Fibroblast of skin of abdomen (primary cell): Measurements from ENCODE around the gene UNC79.

ENCODE experiments used
- DNase-seq: peaks from one replicate; pipeline ENCODE4 v3.0.0-alpha.2; 2013

The UNC79 gene

DNA sequence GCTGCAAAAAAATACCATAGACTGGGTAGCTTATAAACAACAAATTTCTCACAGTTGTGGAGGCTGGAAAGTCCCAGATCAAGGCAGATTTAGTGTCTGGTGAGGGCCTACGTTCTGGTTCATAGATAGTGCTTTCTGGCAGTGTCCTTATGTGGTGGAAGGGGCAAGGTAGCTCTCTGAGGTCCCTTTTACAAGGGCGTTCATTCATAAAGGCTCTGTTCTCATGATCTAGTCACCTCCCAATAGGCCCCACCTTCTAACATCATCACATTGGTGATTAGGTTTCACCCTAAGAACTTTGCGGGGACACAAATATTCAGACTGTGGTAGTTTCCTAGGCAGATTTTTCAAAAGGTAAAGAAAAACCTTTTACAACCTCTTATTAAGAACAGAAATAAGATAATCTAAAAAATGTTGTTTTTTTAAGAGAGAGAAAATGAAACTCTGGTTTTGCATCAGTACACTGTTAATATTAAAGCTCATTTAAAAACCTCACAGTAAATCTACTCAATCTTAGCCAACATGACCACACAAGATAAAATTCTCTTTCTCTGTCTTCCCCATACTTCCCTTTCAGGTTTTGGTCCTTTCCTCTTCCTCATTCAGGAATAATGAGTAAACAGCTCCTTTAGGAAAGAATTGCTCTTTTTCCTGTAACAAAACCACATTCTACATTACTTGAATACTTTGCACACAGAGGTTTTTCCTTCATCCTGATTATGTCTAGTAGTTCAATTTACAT, 117.5 kb downstream of the UNC79 start:
- DNase-seq: no peak

DNA sequence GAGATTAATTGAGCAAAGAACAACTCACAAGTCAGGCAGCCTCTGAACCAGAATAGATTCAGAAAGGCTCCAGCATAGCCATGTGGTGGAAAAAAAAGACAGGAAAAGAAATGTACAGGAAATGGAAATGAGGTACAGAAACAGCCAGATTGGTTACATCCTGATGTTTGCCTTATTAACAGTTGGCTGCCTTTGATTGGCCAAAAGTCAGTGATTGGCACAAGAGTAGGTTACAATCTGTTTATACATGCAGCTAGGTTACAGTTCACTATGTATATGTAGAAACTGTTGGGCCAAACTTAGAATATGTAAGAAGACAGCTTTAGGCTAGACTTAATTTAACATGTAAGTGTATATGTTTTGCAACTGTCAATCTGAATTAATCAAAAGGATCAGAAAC, 118.9 kb downstream of the UNC79 start:
- no peak for DNase-seq

DNA sequence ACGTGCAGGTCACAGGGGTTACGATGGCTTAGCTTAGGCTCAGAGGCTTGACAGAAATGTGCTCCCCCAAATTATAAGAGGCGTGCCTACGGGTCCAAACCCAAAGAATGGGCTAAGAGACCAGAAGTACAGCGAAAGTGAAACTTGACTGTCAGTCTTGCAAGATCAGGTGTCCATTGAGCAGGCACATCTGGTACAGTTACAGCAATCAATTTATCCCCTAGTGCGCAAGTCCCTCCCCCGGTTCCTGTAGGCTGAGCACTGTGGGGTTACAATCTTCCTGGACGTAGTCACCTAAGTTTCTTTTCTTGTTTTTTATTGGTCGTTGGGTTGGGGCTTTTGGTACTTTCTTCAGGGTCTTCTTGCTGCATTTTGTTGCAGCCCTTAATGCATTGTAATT, 134.2 kb downstream of the UNC79 start:
- no peak for DNase-seq

DNA sequence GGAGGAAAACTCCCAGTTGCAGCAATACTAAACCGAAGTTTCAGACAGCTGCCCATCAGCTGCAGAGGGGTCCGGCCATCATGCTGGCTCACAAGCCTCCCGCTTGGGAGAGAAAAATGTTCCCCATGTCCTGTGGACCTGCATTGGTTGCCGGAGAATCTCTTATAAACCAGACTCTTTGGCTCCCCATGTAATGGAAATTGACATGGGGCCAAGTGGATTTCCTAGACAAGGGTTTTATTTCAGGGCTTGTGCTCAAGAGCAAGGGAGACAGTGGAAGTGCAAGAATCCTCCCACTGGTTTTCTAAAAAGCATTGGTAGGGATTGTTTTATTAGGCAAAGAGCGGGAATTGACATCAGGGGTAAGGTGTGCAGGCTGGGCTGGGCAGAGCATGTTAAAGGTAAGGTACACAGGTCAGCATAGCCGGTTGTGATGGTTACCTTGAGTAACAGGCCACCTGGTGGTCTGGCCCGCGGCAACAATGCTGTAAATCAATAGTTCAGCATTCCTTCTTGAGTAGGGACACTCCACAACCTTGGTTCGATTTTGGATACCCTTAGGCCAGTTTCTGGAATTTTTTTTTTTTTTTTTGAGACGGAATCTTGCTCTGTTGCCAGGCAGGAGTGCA, 135.4 kb downstream of the UNC79 start:
- no peak for DNase-seq

DNA sequence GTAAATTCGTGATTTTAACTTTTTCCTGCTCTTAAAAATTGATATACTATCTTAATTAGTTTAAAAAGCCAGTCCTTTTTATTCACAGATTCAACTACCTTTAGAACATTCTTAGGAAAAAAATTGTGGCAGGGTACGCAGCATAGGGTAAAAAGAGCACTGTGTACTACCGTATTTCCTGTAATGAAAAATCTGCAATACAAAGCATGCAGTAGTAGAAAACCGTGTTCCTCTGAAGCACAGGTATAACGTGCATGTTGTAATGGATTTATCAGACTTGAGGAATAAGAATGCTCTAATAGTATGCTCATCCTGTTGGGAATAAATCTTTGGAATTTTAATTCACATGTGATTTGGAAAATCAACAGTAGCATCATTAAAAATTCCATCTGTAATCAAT, 140.5 kb downstream of the UNC79 start:
- no peak for DNase-seq

DNA sequence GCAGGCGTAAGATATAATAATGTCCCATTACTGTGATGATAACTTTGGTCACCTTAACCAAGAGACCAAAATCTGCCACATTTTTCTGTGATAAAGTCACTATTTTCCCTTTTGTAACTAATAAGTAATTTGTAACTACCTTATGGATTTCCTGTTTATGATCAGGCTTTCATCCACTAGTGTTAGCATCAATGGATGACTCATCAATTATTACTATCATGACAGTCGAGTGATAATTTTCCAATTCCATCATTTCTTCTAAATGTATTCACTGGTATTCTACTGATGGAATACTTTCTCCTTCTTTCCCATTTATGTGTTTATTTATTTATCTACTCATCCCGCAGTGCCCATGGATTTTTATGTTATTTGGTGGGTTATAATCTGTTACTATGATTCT, 148.4 kb downstream of the UNC79 start:
- DNase-seq: no peak

DNA sequence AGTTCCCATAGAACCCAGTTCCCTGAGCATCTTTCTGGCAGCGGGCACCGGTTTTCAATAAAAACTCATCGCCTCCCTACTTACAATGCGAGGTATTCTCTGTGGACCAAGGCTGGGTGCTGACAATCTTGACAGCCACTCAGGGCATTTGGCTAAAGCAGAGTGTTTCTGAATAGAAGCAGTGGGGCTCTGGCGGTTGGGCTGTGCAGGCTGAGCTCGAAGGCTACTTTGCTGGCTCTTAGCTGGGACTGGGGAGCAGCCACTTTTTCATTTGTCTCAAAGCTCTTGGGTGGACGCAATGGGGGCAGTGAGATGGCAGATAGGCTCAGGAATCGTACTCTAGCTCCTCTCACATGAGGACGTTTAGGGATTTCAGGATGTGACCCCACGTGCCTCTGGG, 151.8 kb downstream of the UNC79 start:
- DNase-seq: no peak

DNA sequence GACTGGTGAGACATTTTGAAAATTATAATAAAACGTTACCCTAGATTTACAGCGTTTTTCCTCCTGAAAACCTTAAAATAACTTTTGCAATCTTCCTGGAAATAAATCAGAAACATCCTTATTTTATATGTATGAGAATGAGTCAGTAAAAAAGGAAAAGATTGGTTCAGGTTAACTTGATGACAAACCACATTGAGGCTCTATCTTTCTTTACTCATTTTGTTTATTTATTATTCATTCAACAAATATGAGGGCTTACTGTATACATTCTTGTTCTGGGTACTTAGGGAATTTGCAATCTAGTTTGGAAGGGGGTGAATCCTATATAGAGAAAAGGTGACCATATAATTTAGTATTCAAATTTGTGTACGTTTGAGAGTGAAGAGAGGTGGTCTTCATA, 156.6 kb downstream of the UNC79 start:
- DNase-seq: no peak

DNA sequence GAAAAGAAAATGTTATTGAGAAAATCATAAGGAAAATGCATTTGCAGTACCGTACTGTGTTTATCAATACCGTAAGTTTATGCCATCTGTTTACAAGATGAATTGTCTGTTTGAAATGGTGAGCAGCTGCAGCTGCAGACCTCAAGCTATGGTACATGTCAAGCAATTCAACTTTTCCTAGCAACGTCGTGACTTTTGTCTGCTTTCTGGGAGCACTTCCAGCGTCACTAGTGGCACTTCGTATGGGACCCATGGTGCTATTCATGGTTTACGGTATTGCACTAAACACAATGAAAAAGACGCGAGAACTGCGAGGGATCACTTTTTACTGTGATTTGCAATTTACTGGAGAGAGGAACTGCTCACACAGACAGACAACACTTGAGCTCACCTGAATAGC, 160.8 kb downstream of the UNC79 start:
- DNase-seq: no peak

DNA sequence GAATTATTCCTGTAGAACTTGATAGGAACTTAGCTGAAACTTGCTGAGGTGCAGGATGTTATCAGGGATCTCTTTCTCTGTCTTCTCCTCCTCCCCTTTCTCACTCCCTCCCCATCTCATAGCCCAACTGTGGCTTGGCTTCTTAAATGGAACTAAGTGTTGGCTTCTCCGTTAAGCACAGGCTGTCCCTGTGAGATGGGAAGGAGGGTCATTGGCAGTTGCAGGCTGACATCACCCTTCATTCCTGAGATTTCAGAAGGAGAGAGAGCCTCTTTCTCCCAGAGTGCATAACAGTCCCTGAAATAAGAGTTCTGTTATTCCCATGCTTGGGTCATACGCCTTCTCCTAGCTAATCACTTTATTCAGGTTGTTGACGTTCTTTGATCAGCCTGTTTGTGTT, 162.0 kb downstream of the UNC79 start:
- no peak for DNase-seq

DNA sequence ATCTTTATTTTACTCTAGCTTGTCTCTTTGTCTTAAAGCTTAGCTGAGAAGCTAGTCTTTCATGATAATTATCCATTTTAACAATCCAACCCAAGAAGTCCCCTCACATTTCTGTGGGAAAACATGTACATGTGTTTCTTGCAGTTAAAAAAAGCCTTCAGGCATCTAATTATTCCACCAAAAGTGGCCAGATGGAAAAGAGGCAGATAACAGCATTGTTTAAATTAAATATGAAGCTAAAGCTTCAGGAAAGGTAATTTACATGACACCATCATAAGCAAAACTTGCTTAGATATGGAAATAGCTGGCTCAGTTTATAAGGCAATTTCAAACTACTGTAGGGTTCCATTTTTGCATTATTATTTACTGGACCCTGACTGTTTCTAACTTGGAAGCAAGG, 175.4 kb downstream of the UNC79 start:
- no peak for DNase-seq

DNA sequence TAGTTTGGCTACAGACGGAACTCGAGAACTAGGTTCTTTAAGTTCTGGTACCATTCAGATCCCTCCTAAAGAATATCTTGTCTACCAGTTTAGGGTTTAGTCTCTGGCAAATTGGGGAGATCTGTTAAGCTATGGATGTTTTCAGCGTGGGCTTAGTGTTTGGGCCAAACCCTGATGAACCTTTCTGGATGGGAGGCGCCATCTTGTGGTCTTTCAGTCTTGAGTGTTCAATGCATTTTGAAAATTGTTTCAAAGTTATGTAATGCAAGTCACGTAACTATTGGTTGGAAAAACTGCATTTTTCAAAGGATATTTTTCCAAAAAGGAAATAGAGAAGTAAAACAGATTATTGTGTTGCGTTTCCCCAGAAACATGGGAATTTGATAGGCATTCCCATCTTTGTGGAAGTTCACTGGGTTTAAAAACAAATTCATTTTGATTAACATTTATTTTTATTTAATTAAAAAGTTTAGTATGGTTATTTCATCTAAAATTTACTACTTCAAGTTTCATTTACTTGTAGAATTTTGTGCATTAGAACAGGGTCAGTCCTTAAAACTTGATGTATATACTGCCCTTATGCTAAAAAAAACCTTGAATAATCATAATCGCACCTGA, 188.5 kb downstream of the UNC79 start:
- DNase-seq: peak; percentile 44

DNA sequence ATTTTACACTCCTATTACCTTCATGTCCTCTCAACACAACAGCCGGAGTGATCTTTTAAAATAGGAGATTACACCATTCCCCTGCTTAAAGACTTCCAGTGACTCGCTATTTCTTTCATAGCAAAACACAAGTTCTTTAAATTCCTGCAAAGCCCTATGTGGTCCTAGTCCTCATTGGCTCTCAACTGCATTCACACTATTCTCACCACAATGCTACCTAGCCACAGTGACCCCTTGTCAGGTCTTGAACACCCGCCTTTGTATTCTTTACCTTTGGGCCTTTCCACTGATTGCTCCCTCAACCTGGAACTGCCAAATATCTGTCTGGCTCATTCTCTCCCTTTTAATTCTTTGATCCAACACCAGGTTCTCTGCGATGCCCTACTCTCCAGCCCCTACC, 197.3 kb downstream of the UNC79 start:
- no peak for DNase-seq

DNA sequence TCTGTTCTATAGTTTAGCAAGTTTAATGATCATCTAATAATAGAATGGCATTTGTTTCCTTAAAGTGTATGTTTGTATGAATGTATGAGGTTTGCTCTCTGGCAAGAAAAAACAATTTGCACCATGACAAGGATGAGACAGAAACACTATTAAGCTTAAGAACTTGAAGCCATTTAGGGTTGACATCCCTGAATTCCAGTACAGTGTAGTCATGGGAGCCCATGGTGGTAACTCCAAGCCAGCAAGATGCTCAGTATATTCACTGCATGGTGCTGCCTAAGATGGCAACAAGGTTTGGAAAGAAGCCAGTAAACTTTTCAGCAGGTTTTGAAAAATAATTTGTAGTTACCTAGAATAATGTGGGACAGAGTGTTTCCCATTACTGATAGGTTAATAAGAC, 198.9 kb downstream of the UNC79 start:
- no peak for DNase-seq

DNA sequence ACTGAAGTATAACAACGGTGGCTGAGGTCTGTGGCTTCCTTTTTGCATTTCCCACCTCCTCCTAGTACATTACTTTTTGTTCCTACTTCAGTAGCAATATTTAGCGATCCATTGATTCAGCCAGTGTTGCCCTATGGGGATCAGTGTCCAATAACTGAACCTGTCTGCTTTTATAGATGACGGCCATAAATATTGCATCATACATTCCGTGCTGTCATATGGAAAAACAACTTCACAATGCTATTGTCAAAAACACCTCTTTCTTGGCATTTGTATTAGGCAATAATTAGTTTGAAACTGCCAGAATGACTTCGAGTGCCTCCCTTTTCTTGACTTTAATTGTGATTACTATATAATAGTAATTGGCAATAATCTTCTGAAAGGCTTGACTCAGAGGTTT, 208.1 kb downstream of the UNC79 start:
- no peak for DNase-seq

DNA sequence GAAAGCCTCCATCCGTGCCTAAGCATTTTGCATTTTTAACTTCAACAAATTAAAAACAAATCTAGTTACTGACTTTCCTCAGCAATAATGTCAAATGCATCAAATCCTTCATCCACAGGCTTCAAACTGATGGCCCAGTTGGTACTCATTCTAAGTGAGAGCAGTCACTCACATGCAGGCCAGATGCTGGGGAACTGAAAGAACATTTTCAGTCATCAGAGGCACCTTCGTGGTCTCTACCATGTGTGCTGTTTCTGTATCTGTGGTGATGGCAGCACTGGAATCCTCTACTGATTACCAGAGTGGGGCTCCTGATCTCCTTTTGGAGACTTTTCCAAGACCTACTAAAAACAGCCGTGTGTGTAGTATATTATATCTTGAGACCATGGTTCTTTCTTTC, 212.4 kb downstream of the UNC79 start:
- no peak for DNase-seq

DNA sequence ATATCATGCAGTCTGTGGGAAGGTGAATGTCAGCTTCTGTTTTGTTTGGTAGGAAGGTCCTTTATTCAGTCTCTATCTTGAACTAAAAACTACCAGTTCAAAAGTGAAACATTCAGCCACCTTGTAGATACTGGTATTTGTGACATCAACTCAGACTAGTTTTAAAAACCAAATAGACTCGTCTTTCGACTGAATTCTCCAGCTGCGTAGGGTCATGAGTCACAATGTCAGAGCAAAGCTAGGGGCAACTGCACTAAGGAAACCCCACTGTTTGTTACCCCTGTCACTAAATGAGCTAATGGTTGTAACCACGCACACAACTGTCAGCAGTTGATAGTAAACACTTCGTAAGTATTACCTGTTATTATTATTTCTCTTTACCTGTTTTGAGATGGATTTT, 212.9 kb downstream of the UNC79 start:
- DNase-seq: no peak

DNA sequence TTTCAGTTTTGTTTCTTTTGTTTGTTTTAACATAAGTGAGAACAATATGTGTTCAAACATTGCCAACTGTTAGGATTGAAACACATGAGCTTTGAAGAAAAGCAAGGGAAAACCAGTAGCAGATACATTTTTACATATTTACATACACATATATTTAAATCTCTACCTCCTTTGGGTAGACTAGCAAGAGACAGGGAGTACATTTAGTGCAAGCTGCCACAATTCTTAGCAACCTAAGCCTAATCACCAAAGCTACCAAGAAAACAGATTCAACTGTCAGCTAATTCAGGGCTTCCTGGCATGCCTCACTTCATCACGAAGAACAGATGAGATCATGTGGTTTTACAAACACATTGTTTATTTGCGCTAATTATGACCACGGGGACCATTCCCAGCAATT, 214.5 kb downstream of the UNC79 start:
- no peak for DNase-seq

DNA sequence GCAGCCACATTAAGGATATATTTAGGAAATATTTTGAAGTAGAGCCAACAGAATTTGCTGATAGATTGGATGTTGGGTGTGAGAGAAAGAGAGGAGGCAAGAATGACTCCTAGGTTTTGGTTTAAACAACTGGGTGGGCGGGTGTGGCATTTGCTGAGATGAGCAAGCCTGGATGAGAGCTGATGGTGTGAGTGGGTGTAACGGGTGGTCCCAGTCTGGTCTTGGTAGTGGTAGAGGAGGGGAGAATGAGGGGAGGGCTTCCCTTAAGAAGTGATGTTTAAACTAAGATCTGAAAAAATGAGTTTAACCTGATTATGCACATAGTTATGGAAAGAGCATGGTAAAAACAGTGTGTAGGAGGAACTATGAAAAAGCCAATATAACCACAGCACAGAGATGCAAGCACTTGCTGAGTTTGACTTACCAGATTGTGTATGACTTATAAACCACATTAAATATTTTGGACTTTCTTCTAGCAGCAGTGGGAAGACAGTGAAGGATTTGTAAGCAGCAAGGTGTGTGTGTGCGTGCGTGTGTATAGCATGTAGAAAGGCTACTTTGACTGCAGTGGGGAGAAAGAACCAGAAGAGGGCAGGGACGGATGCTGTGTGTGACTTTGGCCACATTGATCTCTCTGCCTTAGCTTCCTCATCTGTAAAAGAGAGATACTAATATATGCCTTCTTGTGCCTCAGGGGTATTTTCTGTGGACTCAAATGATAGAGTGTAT, 217.9 kb downstream of the UNC79 start:
- DNase-seq: no peak

DNA sequence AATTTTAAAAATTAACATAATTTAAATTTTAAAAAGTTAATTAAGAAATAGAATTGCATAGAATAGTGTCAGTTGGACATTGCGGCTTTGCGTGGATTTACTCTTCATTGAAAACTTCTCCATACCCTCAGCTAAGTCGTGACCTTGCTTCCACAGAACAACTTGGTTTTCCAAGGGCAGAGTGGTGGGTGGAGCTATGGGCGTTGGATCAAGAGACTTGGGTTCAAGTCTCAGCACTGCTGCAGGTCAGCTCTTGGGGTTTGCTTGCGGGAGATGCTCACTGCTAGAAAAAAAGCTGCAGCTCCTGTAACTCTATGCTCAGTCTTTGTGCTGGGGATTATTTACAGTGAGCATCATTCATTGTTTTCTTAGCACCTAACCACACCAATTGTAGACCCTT, 223.9 kb downstream of the UNC79 start:
- DNase-seq: no peak

DNA sequence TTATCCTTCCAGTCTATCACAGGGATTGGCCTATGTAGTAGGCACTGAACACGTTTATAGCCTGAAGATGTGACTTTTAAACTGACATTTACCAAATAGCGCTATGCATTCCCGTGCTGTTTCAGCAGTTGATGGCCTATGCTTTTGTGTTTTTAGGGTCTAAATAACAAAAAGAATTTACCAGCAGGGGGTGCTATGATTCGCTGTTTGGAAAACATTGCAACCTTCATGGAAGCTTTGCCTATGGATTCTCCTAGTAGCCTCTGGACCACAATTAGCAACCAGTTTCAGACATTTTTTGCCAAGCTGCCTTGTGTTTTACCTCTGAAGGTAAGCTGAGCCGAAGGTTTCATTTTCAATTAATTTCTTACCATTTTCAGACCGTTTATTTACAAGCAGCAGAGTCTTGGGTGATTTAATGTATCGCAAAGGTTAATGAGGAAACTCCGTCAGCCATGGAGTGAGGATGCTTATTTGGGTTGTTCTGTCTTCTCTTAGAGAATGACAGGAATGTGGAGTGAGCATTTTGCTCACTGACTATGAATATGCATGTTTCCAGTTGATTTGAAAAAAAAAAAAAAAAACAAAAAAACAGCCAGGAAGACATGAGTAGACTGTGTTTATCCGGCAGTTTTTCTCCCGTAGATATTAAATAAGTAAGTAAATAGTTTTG, 224.5 kb downstream of the UNC79 start:
- peak; percentile 36 for DNase-seq

DNA sequence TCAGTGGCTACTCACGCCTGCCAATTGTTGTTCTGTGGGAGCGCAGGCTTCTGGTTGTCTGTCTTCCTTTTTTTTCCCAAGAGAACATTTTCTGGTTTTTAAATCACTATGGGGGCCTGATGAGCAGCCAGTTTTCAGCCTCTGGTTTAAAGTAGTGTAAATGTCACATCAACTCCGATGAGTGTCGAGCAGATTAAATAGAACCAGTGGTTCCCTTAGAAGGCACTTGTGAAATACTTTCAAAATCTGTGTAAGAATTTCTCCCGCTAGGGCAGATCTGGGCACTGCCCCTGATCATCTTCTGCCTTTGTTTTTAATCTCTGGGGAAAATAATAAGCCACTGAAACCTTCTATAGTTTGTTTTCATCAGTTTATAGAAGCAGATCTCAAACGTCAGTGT, 227.1 kb downstream of the UNC79 start:
- no peak for DNase-seq

DNA sequence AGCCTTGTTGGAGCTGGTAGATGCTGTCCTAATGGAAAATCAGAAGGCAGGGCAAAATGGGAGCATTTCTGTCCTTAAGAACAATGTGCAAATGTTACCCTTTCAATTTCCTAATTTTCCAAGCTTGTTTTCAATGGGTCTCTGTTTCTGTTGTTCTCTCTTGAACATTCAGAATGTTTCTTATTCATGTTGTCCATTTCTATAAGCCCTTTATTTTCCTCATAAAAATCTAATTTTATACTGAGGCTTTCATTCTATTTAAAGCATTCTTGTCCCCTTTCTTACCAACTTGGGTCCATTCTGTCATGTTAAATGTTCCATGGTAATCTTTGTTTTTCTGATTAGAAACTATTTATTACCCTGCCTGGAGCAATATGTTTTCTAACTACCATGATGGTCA, 232.6 kb downstream of the UNC79 start:
- no peak for DNase-seq
